ENCODE measurements around the gene TRAF5. TPM values are rescaled to one million over a fixed set of nuclear protein-coding genes. Genes with fewer than 3 reads are reported as not detected.

TRAF5 gene
- total and polyA plus RNA-seq, 4 donors: 0.68 to 3.3 (median 1.6) TPM

- Histone ChIP-seq H3K9ac (ENCODE audit: low read depth in 1 of 2, low read length in 2 of 2) (no peak overlapping the region), H3K4me3 (ENCODE audit: low read depth in 1 of 3, low read length in 3 of 3) (no peak overlapping the region), H3K4me1 (ENCODE audit: control insufficient read depth in 4 of 4, insufficient read depth in 4 of 4, low read length in 3 of 4) (peaks cover 0 to 10% (median 4%) of the 10 kb centered on the region in 4 donors), H3K9me3 (ENCODE audit: control insufficient read depth in 4 of 4, low read length in 3 of 4) (no peaks in the 10 kb centered on the region), H3K27me3 (ENCODE audit: control insufficient read depth in 4 of 4, insufficient read depth in 4 of 4, low read length in 3 of 4) (no peaks in the 10 kb centered on the region), H3K36me3 (ENCODE audit: control insufficient read depth in 4 of 4, insufficient read depth in 3 of 4, low read depth in 1 of 4, low read length in 3 of 4) (no peaks in the 10 kb centered on the region), H3K27ac (ENCODE audit: low read depth in 1 of 2, low read length in 2 of 2) (no peak overlapping the region)
- WGBS: 98% methylated on average over 3 of the region's 3 CpGs
- no peak for DNase-seq (ENCODE audit: low spot score)
- TF ChIP-seq ATF3 (IDR thresholded peaks at IDR 0.05) (no peak), RXRA (IDR thresholded peaks at IDR 0.05) (no peak), YY1 (IDR thresholded peaks at IDR 0.05) (no peak), HNF4G (IDR thresholded peaks at IDR 0.05) (no peak), TAF1 (conservative IDR thresholded peaks at IDR 0.05) (no peak), SP1 (IDR thresholded peaks at IDR 0.05) (no peak), FOXA2 (IDR thresholded peaks at IDR 0.05) (no peak), FOXA1 (IDR thresholded peaks at IDR 0.05) (no peak), RAD21 (IDR thresholded peaks at IDR 0.05) (no peak), JUND (IDR thresholded peaks at IDR 0.05) (no peak), ZBTB33 (IDR thresholded peaks at IDR 0.05) (no peak), HNF4A (conservative IDR thresholded peaks at IDR 0.05) (no peak), EGR1 (IDR thresholded peaks at IDR 0.05; ENCODE audit: low read depth in 2 of 2) (no peak), NR2F2 (IDR thresholded peaks at IDR 0.05) (no peak), GABPA (IDR thresholded peaks at IDR 0.05 in 1 of 2, conservative IDR thresholded peaks at IDR 0.05 in 1 of 2) (no peak)
- TF ChIP-seq, protein P1, sequence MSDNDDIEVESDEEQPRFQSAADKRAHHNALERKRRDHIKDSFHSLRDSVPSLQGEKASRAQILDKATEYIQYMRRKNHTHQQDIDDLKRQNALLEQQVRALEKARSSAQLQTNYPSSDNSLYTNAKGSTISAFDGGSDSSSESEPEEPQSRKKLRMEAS (IDR thresholded peaks at IDR 0.05): no peak
- TF ChIP-seq, protein P2, sequence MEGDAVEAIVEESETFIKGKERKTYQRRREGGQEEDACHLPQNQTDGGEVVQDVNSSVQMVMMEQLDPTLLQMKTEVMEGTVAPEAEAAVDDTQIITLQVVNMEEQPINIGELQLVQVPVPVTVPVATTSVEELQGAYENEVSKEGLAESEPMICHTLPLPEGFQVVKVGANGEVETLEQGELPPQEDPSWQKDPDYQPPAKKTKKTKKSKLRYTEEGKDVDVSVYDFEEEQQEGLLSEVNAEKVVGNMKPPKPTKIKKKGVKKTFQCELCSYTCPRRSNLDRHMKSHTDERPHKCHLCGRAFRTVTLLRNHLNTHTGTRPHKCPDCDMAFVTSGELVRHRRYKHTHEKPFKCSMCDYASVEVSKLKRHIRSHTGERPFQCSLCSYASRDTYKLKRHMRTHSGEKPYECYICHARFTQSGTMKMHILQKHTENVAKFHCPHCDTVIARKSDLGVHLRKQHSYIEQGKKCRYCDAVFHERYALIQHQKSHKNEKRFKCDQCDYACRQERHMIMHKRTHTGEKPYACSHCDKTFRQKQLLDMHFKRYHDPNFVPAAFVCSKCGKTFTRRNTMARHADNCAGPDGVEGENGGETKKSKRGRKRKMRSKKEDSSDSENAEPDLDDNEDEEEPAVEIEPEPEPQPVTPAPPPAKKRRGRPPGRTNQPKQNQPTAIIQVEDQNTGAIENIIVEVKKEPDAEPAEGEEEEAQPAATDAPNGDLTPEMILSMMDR (IDR thresholded peaks at IDR 0.05; ENCODE audit: low read depth, low read length, missing input control): no peak
- TF ChIP-seq, protein P3, sequence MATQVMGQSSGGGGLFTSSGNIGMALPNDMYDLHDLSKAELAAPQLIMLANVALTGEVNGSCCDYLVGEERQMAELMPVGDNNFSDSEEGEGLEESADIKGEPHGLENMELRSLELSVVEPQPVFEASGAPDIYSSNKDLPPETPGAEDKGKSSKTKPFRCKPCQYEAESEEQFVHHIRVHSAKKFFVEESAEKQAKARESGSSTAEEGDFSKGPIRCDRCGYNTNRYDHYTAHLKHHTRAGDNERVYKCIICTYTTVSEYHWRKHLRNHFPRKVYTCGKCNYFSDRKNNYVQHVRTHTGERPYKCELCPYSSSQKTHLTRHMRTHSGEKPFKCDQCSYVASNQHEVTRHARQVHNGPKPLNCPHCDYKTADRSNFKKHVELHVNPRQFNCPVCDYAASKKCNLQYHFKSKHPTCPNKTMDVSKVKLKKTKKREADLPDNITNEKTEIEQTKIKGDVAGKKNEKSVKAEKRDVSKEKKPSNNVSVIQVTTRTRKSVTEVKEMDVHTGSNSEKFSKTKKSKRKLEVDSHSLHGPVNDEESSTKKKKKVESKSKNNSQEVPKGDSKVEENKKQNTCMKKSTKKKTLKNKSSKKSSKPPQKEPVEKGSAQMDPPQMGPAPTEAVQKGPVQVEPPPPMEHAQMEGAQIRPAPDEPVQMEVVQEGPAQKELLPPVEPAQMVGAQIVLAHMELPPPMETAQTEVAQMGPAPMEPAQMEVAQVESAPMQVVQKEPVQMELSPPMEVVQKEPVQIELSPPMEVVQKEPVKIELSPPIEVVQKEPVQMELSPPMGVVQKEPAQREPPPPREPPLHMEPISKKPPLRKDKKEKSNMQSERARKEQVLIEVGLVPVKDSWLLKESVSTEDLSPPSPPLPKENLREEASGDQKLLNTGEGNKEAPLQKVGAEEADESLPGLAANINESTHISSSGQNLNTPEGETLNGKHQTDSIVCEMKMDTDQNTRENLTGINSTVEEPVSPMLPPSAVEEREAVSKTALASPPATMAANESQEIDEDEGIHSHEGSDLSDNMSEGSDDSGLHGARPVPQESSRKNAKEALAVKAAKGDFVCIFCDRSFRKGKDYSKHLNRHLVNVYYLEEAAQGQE (IDR thresholded peaks at IDR 0.05): no peak
These were observed 57.9 kb downstream of the TRAF5 start for GRCh38 chr1:211384524-211384923.
